Measurements from ENCODE around the gene GDNF.
"Not testable (repeated sequence)": the region's sequence is repeated elsewhere in the genome, so short reads cannot be mapped to it uniquely, and the experiment has no call there.

The GDNF gene

DNA sequence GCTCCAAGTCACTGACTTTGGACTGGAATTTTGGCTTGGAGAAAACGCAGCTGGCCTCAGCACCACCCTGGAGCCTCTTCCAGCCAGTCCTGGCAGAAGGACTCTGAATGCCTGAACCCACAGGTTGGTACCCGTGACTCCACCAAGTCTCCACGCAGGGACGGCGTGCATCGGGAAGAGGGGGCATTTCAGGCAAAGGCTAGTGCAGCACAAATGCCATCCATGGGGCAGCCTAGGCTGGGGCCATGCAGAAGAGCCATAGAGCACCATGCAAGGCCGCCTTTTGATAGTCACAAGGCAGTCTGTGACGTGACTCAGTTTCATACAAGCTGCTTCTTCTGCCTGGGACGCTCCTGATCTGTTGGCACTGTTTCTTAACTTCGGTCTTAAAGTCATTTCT is 28.0 kb downstream of the GDNF start:
- H3K9ac ChIP-seq (ENCODE audit: low read length) = no peak overlapping the region
- no peaks in the 10 kb centered on the region for H3K9me3 ChIP-seq (ENCODE audit: low read length)
- H3K27ac ChIP-seq (ENCODE audit: low read depth, low read length) = peak overlapping the region; percentile 40
- H3K4me1 ChIP-seq (ENCODE audit: insufficient read depth, low read length) = peaks cover 31% of the 10 kb centered on the region
- no peaks in the 10 kb centered on the region for H3K27me3 ChIP-seq (ENCODE audit: control insufficient read depth in 1 of 2, insufficient read depth in 2 of 2, low read length in 2 of 2)
- peaks cover 20% of the 10 kb centered on the region for H3K36me3 ChIP-seq (ENCODE audit: insufficient read depth, low read length)
- no peak overlapping the region for H3K4me3 ChIP-seq (ENCODE audit: low read depth in 1 of 2, low read length in 2 of 2)

DNA sequence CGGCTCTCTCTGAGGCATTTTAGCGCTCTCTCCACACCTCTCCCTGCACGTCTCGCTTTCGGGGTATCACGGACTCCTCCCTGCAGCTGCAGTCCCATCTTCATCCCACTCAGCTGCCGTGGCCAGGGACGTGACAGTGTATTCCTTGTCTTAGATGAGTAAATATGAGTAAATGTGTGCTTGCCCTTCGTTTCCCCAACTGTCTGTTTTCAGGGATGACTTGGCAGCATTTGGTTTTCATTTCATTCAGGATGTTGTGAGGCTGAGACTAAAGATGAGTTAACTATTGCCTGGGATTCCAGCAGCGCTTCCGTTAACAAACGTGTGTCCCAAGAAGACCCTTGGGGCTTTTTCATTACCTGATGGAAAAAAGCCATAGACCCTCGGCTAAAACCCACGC is 29.5 kb downstream of the GDNF start:
- Histone ChIP-seq H3K4me3 (ENCODE audit: low read depth in 1 of 2, low read length in 2 of 2) (no peak overlapping the region), H3K27me3 (ENCODE audit: control insufficient read depth in 1 of 2, insufficient read depth in 2 of 2, low read length in 2 of 2) (no peaks in the 10 kb centered on the region), H3K27ac (ENCODE audit: low read depth, low read length) (no peak overlapping the region), H3K9ac (ENCODE audit: low read length) (no peak overlapping the region), H3K9me3 (ENCODE audit: low read length) (no peaks in the 10 kb centered on the region), H3K36me3 (ENCODE audit: insufficient read depth, low read length) (peaks cover 20% of the 10 kb centered on the region), H3K4me1 (ENCODE audit: insufficient read depth, low read length) (peaks cover 36% of the 10 kb centered on the region)

DNA sequence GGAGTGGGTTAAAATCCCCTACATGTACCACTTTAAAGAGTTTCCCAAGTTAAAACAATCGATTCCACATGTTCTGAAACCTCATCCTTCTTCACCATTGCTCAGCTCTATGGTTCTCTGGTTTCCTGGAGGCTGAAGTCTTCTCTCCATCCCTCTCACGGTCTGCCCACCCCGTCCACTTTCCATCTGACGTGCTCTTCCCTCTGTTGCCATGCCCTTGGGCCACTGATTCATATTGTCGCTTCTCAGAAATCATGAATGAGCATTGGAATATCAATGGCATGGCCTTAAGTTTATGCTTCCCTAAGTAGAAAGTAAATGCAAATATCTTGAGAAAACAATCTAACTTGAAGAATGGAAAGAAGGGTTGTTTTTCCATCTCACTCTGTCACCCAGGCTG is 30.9 kb downstream of the GDNF start:
- peaks cover 8% of the 10 kb centered on the region for H3K36me3 ChIP-seq (ENCODE audit: insufficient read depth, low read length)
- peaks cover 36% of the 10 kb centered on the region for H3K4me1 ChIP-seq (ENCODE audit: insufficient read depth, low read length)
- no peak overlapping the region for H3K4me3 ChIP-seq (ENCODE audit: low read depth in 1 of 2, low read length in 2 of 2)
- H3K9ac ChIP-seq (ENCODE audit: low read length) = no peak overlapping the region
- H3K27me3 ChIP-seq (ENCODE audit: control insufficient read depth in 1 of 2, insufficient read depth in 2 of 2, low read length in 2 of 2) = no peaks in the 10 kb centered on the region
- no peaks in the 10 kb centered on the region for H3K9me3 ChIP-seq (ENCODE audit: low read length)
- no peak overlapping the region for H3K27ac ChIP-seq (ENCODE audit: low read depth, low read length)

DNA sequence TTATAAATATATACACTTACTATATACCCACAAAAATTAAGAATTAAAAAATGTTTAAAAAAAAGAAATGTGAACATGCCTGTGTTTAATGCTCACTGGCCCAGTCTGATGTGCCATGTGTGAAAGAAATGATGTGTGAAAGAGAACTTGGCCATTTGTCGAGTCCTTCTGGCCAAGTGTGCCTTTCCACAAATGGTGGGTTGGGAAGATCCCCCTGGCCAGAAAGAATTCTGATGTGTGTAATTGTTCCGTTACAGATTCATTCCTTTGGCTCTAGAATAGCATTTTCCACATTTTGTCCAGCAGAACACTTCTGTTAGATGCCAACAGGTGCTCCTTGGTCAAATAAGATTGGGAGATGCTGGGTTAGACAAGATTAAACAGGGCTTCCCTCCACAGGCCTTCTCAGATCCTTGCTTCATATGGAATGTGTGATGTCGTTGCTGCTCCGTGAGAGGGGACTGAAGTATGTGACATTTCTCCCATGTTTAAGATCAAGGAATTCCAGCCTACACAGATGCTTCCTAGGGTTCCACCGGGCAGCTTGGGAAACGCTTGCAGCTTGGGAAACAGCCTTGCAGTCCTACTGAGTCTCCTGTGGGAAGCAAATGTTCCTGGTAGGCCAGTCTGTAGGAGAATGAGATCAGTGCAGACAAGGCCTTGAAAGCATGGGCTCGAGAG is 32.1 kb downstream of the GDNF start:
- H3K4me3 ChIP-seq (ENCODE audit: low read depth in 1 of 2, low read length in 2 of 2) = no peak overlapping the region
- H3K9me3 ChIP-seq (ENCODE audit: low read length) = no peaks in the 10 kb centered on the region
- peaks cover 34% of the 10 kb centered on the region for H3K4me1 ChIP-seq (ENCODE audit: insufficient read depth, low read length)
- peaks cover under 1% of the 10 kb centered on the region for H3K36me3 ChIP-seq (ENCODE audit: insufficient read depth, low read length)
- H3K9ac ChIP-seq (ENCODE audit: low read length) = no peak overlapping the region
- no peak overlapping the region for H3K27ac ChIP-seq (ENCODE audit: low read depth, low read length)
- no peaks in the 10 kb centered on the region for H3K27me3 ChIP-seq (ENCODE audit: control insufficient read depth in 1 of 2, insufficient read depth in 2 of 2, low read length in 2 of 2)

DNA sequence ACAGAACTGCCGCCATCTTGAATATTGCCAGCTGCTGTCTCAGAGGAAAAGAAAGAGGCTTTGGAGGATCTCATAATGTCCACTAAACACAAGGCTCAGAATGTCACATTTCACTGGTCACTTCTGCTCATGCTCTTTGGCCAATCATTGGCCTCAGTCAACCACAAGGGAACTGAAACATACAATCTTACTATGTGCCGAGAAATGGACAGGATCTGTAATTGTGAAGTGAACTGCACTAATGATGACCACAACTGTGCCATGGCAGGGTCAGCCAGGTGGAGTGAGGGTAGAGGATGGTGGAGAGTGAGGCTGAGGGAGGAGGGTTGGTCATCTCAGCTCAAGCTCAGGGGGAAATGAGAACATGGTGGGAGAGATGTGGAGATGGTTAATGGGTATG is 32.8 kb downstream of the GDNF start:
- H3K27me3 ChIP-seq (ENCODE audit: control insufficient read depth in 1 of 2, insufficient read depth in 2 of 2, low read length in 2 of 2) = no peaks in the 10 kb centered on the region
- no peak overlapping the region for H3K9ac ChIP-seq (ENCODE audit: low read length)
- H3K9me3 ChIP-seq (ENCODE audit: low read length) = no peaks in the 10 kb centered on the region
- H3K36me3 ChIP-seq (ENCODE audit: insufficient read depth, low read length) = no peaks in the 10 kb centered on the region
- H3K4me1 ChIP-seq (ENCODE audit: insufficient read depth, low read length) = peaks cover 27% of the 10 kb centered on the region
- H3K27ac ChIP-seq (ENCODE audit: low read depth, low read length) = no peak overlapping the region
- H3K4me3 ChIP-seq (ENCODE audit: low read depth in 1 of 2, low read length in 2 of 2) = no peak overlapping the region

- no peaks in the 10 kb centered on the region for H3K9me3 ChIP-seq (ENCODE audit: low read length)
- no peak overlapping the region for H3K4me3 ChIP-seq (ENCODE audit: low read depth in 1 of 2, low read length in 2 of 2)
- no peak overlapping the region for H3K9ac ChIP-seq (ENCODE audit: low read length)
- H3K27ac ChIP-seq (ENCODE audit: low read depth, low read length) = peak overlapping the region; percentile 21
- H3K27me3 ChIP-seq (ENCODE audit: control insufficient read depth in 1 of 2, insufficient read depth in 2 of 2, low read length in 2 of 2) = no peaks in the 10 kb centered on the region
- no peaks in the 10 kb centered on the region for H3K36me3 ChIP-seq (ENCODE audit: insufficient read depth, low read length)
- peaks cover 22% of the 10 kb centered on the region for H3K4me1 ChIP-seq (ENCODE audit: insufficient read depth, low read length)
Observed at GRCh38 chr5:37806476-37806875, 33.4 kb downstream of the GDNF start.

DNA sequence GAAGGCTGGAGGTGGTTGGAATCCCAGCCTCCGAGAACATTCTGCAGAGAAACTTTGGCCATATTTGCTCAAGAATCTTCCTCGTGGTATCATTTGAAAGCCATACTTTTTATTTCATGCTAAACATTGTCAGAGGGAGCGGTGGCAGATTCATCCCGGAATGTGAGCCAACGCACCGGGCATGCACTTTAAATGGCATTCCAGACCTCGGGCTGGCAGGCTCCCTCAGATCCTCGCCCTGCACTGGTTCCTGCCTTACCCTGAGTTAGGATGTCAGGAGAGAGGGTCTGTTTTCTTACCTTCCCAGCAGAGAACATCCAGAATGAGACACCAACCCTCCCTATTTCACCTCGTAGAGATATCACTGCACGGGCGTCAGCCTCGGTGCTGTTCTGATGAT is 33.8 kb downstream of the GDNF start:
- H3K4me1 ChIP-seq (ENCODE audit: insufficient read depth, low read length) = peaks cover 18% of the 10 kb centered on the region
- H3K36me3 ChIP-seq (ENCODE audit: insufficient read depth, low read length) = no peaks in the 10 kb centered on the region
- H3K27me3 ChIP-seq (ENCODE audit: control insufficient read depth in 1 of 2, insufficient read depth in 2 of 2, low read length in 2 of 2) = no peaks in the 10 kb centered on the region
- peak overlapping the region; percentile 21 for H3K27ac ChIP-seq (ENCODE audit: low read depth, low read length)
- no peak overlapping the region for H3K4me3 ChIP-seq (ENCODE audit: low read depth in 1 of 2, low read length in 2 of 2)
- no peaks in the 10 kb centered on the region for H3K9me3 ChIP-seq (ENCODE audit: low read length)
- no peak overlapping the region for H3K9ac ChIP-seq (ENCODE audit: low read length)

DNA sequence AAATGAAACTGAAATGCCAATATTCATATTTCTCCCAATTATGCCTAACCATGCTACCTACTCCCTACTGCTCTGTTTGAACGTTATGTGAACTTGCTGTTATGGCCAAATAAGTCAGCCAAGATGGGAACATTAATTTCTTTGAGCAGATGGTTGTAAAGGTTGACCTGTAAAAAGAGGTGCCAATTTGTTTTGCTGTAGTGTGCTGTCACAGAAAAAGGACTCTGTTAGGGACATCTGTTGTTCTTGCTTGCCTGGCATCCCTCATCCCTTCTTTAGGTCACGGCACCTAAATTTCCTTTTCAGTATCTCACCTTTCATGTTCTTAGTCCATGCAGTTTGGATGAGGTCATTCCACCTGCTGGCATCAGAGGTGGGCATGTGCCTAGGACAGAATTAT is 35.4 kb downstream of the GDNF start:
- Histone ChIP-seq H3K9me3 (ENCODE audit: low read length) (no peaks in the 10 kb centered on the region), H3K27me3 (ENCODE audit: control insufficient read depth in 1 of 2, insufficient read depth in 2 of 2, low read length in 2 of 2) (no peaks in the 10 kb centered on the region), H3K9ac (ENCODE audit: low read length) (no peak overlapping the region), H3K4me3 (ENCODE audit: low read depth in 1 of 2, low read length in 2 of 2) (no peak overlapping the region), H3K27ac (ENCODE audit: low read depth, low read length) (no peak overlapping the region), H3K4me1 (ENCODE audit: insufficient read depth, low read length) (peaks cover 12% of the 10 kb centered on the region), H3K36me3 (ENCODE audit: insufficient read depth, low read length) (no peaks in the 10 kb centered on the region)

- Histone ChIP-seq H3K36me3 (ENCODE audit: insufficient read depth, low read length) (no peaks in the 10 kb centered on the region), H3K9ac (ENCODE audit: low read length) (no peak overlapping the region), H3K9me3 (ENCODE audit: low read length) (no peaks in the 10 kb centered on the region), H3K4me3 (ENCODE audit: low read depth in 1 of 2, low read length in 2 of 2) (no peak overlapping the region), H3K27me3 (ENCODE audit: control insufficient read depth in 1 of 2, insufficient read depth in 2 of 2, low read length in 2 of 2) (no peaks in the 10 kb centered on the region), H3K4me1 (ENCODE audit: insufficient read depth, low read length) (peaks cover 12% of the 10 kb centered on the region), H3K27ac (ENCODE audit: low read depth, low read length) (no peak overlapping the region)
Observed at GRCh38 chr5:37803487-37803886, 36.4 kb downstream of the GDNF start.

DNA sequence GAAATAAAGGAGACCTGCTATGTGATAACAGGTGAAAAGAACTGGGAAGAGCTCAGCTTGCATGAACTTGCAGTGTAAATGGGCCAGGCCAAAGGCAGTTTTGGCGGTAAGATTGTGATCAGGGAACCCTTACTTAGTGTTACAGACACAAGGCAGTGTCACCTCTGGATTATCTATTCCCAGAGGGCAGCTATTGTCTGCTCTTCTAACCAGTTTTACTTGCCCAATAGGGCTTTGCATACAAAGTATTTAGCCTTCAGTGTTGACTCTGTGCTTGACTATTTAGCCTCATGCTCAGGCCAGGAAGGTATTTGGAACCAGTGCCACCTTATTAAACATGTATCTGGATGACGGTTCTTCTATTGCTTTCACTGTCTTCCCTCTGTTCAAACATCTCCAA is 38.3 kb downstream of the GDNF start:
- Histone ChIP-seq H3K4me1 (ENCODE audit: insufficient read depth, low read length) (peaks cover 11% of the 10 kb centered on the region), H3K9ac (ENCODE audit: low read length) (no peak overlapping the region), H3K27ac (ENCODE audit: low read depth, low read length) (no peak overlapping the region), H3K27me3 (ENCODE audit: control insufficient read depth in 1 of 2, insufficient read depth in 2 of 2, low read length in 2 of 2) (no peaks in the 10 kb centered on the region), H3K4me3 (ENCODE audit: low read depth in 1 of 2, low read length in 2 of 2) (no peak overlapping the region), H3K36me3 (ENCODE audit: insufficient read depth, low read length) (no peaks in the 10 kb centered on the region), H3K9me3 (ENCODE audit: low read length) (no peaks in the 10 kb centered on the region)

DNA sequence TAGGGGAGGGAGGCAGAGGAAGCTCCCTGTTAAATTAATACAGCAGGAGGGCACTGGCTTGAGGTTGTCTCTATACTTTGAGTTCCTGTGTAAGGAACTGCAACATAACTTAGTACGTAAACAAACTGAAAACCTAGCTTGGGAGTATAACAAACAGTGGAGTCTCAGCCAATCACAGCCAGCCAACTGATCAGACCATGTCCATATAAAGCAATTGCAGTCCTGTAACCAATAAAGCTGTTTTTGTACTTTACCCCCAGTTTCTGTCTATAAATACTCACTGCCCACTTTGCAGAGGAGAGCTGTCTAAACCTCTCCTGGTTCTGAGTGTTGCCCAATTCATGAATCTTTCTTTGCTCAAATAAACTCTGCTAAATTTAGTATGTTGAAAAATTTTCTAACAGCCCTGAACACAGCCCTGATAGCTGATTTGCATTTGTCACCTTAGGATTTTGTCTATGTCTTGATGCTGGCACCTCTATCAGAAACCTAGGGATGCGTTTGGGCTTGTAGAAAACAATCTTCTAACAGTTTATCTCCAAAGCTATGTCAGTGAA is 39.9 kb downstream of the GDNF start:
- no peak overlapping the region for H3K9ac ChIP-seq (ENCODE audit: low read length)
- no peak overlapping the region for H3K4me3 ChIP-seq (ENCODE audit: low read depth in 1 of 2, low read length in 2 of 2)
- no peak overlapping the region for H3K27ac ChIP-seq (ENCODE audit: low read depth, low read length)
- H3K36me3 ChIP-seq (ENCODE audit: insufficient read depth, low read length) = no peaks in the 10 kb centered on the region
- no peaks in the 10 kb centered on the region for H3K9me3 ChIP-seq (ENCODE audit: low read length)
- H3K4me1 ChIP-seq (ENCODE audit: insufficient read depth, low read length) = no peaks in the 10 kb centered on the region
- H3K27me3 ChIP-seq (ENCODE audit: control insufficient read depth in 1 of 2, insufficient read depth in 2 of 2, low read length in 2 of 2) = no peaks in the 10 kb centered on the region

- H3K4me1 ChIP-seq (ENCODE audit: insufficient read depth, low read length); H3K27ac ChIP-seq (ENCODE audit: low read depth, low read length); H3K4me3 ChIP-seq (ENCODE audit: low read depth in 1 of 2, low read length in 2 of 2); H3K9ac ChIP-seq (ENCODE audit: low read length); H3K36me3 ChIP-seq (ENCODE audit: insufficient read depth, low read length); H3K9me3 ChIP-seq (ENCODE audit: low read length); H3K27me3 ChIP-seq (ENCODE audit: control insufficient read depth in 1 of 2, insufficient read depth in 2 of 2, low read length in 2 of 2): not testable (repeated sequence)
Observed at GRCh38 chr5:37796435-37796834, 43.4 kb downstream of the GDNF start.

Measured in muscle layer of colon (tissue), 2 donors.